GM12873 (cell line): ENCODE data around the gene CFAP97D2.

Experiments used
- CTCF ChIP-seq: IDR thresholded peaks from 2 replicates; pipeline ENCODE4 v1.5.1; 2012; ENCODE audit warnings: low read depth, mild to moderate bottlenecking, moderate library complexity, low read length, control low read depth; ENCODE audit not compliant: insufficient read depth; ENCODE audit errors: missing control alignments

The CFAP97D2 gene

GRCh38 chr13:114134111-114134943 is 44.7 kb upstream of the CFAP97D2 start:
- TF ChIP-seq CTCF, result no peak

GRCh38 chr13:114134944-114135610 is 44.0 kb upstream of the CFAP97D2 start:
- TF ChIP-seq CTCF, result no peak

GRCh38 chr13:114135731-114136171 is 43.3 kb upstream of the CFAP97D2 start:
- peak; percentile 13 for TF ChIP-seq CTCF

GRCh38 chr13:114136576-114136975 is 42.5 kb upstream of the CFAP97D2 start:
- no peak for TF ChIP-seq CTCF

GRCh38 chr13:114140131-114140905 is 38.7 kb upstream of the CFAP97D2 start:
- no peak for TF ChIP-seq CTCF

- no peak for TF ChIP-seq CTCF
Measured at GRCh38 chr13:114140906-114141250, 38.2 kb upstream of the CFAP97D2 start.

GRCh38 chr13:114141261-114141996 is 37.6 kb upstream of the CFAP97D2 start:
- TF ChIP-seq CTCF, result no peak
